BJ (cell line): Measurements from ENCODE around the gene RALGAPA2. TPM values are rescaled to one million over a fixed set of nuclear protein-coding genes. Genes with fewer than 3 reads are reported as not detected.
A peak's percentile ranks its signal among the peaks of the same experiment; 100 is the strongest.

Source experiments
- CTCF ChIA-PET: fragments of 350-600 bp; formaldehyde crosslinking; extraction: SDS; loops from one replicate; lab custom pipeline; 2021; ENCODE audit warnings: antibody characterized with exemption, inconsistent platforms; lab: Yijun Ruan, JAX
- POLR2A ChIA-PET: fragments of 300-600 bp; sonication (Branson Sonifier 250); formaldehyde crosslinking; extraction: SDS; loops from one replicate; lab custom pipeline; 2021; ENCODE audit warnings: antibody characterized with exemption; lab: Charles Lee
- DNase-seq: peaks from one replicate; pipeline ENCODE4 v3.0.0-alpha.2; 2011; ENCODE audit warnings: low read depth
- H3K27me3 ChIP-seq: 2 replicates; pipeline ENCODE4 v1.6.0; 2011; ENCODE audit warnings: low read length; ENCODE audit not compliant: control insufficient read depth, insufficient read depth
- H3K36me3 ChIP-seq: 2 replicates; pipeline ENCODE4 v1.5.1; 2011; ENCODE audit warnings: low read length; ENCODE audit not compliant: control insufficient read depth, insufficient read depth
- H3K4me3 ChIP-seq: 2 replicates; pipeline ENCODE4 v1.5.1; 2011; ENCODE audit warnings: low read depth, mild to moderate bottlenecking, control low read depth, low read length
- CTCF ChIP-seq: IDR thresholded peaks from 2 replicates; pipeline ENCODE4 v1.5.1; 2011; ENCODE audit warnings: low read depth, mild to moderate bottlenecking, control low read depth, inconsistent platforms, low read length, moderate library complexity; ENCODE audit not compliant: insufficient read depth
- polyA plus RNA-seq: library from polyadenylated mRNA; depleted of rRNA; stranded (reverse); fragments of >200 nt; gene quantifications from 2 replicates; pipeline ENCODE4 v1.2.3, GENCODE V29; 2011

Gene RALGAPA2
- polyA plus RNA-seq, 1 experiment: 1.4 TPM

GRCh38 chr20:20594171-20594530, 118.3 kb downstream of the RALGAPA2 start:
- ChIA-PET CTCF (interaction anchor here (0.6 to 4.8 kb wide), 29 partner anchors 10 to 812 kb away, joined by 3 to 65 read pairs (median 4); partner anchors contain the start of genes CFAP61 and CRNKL1), POLR2A (interaction anchor here (0.6 kb wide), 1 partner anchor 164 kb away, joined by 12 read pairs; no protein-coding TSS in a partner anchor)
- no peak for DNase-seq
- no peak overlapping the region for H3K4me3 ChIP-seq
- no peak for TF ChIP-seq CTCF
- no peaks in the 10 kb centered on the region for H3K27me3 ChIP-seq
- H3K36me3 ChIP-seq: no peaks in the 10 kb centered on the region

GRCh38 chr20:20593447-20594170, 118.8 kb downstream of the RALGAPA2 start:
- H3K27me3 ChIP-seq: no peaks in the 10 kb centered on the region
- CTCF ChIA-PET: interaction anchor here (0.7 to 4.8 kb wide), 32 partner anchors 11 to 541 kb away, joined by 3 to 65 read pairs (median 3); partner anchors contain the start of genes CFAP61 and CRNKL1
- TF ChIP-seq CTCF: peak; percentile 57
- DNase-seq: no peak
- no peaks in the 10 kb centered on the region for H3K36me3 ChIP-seq
- POLR2A ChIA-PET: no interaction called here
- H3K4me3 ChIP-seq: no peak overlapping the region

- no peak for TF ChIP-seq CTCF
- DNase-seq: no peak
- H3K36me3 ChIP-seq: no peaks in the 10 kb centered on the region
- H3K4me3 ChIP-seq: no peak overlapping the region
- CTCF ChIA-PET: interaction anchor here (7.9 kb wide), 1 partner anchor 10 kb away, joined by 65 read pairs; no protein-coding TSS in a partner anchor
- POLR2A ChIA-PET: no interaction called here
- no peaks in the 10 kb centered on the region for H3K27me3 ChIP-seq
These were observed 127.3 kb downstream of the RALGAPA2 start for GRCh38 chr20:20585146-20585545.

- CTCF ChIA-PET: interaction anchor here (1.2 to 7.9 kb wide), 2 partner anchors 12 to 21 kb away, joined by 3 to 65 read pairs; no protein-coding TSS in a partner anchor
- no peak for TF ChIP-seq CTCF
- POLR2A ChIA-PET: no interaction called here
- Histone ChIP-seq H3K4me3 (no peak overlapping the region), H3K36me3 (no peaks in the 10 kb centered on the region), H3K27me3 (no peaks in the 10 kb centered on the region)
- no peak for DNase-seq
These were observed 129.7 kb downstream of the RALGAPA2 start for GRCh38 chr20:20582734-20583133.

- DNase-seq: no peak
- H3K36me3 ChIP-seq: no peaks in the 10 kb centered on the region
- no peak overlapping the region for H3K4me3 ChIP-seq
- POLR2A ChIA-PET: no interaction called here
- no peak for TF ChIP-seq CTCF
- CTCF ChIA-PET: interaction anchor here (7.9 kb wide), 1 partner anchor 15 kb away, joined by 65 read pairs; no protein-coding TSS in a partner anchor
- no peaks in the 10 kb centered on the region for H3K27me3 ChIP-seq
These were observed 132.3 kb downstream of the RALGAPA2 start for GRCh38 chr20:20580139-20580538.
